ENCODE results near the gene LYVE1. TPM values are rescaled to one million over a fixed set of nuclear protein-coding genes. Genes with fewer than 3 reads are reported as not detected.
"Not testable (repeated sequence)": the region's sequence is repeated elsewhere in the genome, so short reads cannot be mapped to it uniquely, and the experiment has no call there.

The LYVE1 gene
- polyA plus RNA-seq, 12 donors = 43.4 to 111 (median 84.8) TPM; not detected in 1

- DNase-seq = no peak
These were observed 29.4 kb upstream of the LYVE1 start for GRCh38 chr11:10597877-10598351.

GRCh38 chr11:10595840-10596239, 27.4 kb upstream of the LYVE1 start:
- not testable (repeated sequence) for DNase-seq

GRCh38 chr11:10594407-10594806, 25.9 kb upstream of the LYVE1 start:
- DNase-seq = no peak

GRCh38 chr11:10592331-10592730, 23.9 kb upstream of the LYVE1 start:
- no peak for DNase-seq

- no peak for DNase-seq
These were observed 23.3 kb upstream of the LYVE1 start for GRCh38 chr11:10591741-10592140.

GRCh38 chr11:10590218-10590915, 21.9 kb upstream of the LYVE1 start:
- DNase-seq = no peak

- DNase-seq = no peak
These were observed 20.4 kb upstream of the LYVE1 start for GRCh38 chr11:10588904-10589303.

GRCh38 chr11:10587995-10588394, 19.5 kb upstream of the LYVE1 start:
- DNase-seq = no peak

- DNase-seq = no peak
These were observed 18.9 kb upstream of the LYVE1 start for GRCh38 chr11:10587388-10587787.

- no peak for DNase-seq
These were observed 15.6 kb upstream of the LYVE1 start for GRCh38 chr11:10584071-10584501.

GRCh38 chr11:10581481-10582019, 13.1 kb upstream of the LYVE1 start:
- DNase-seq = no peak

- DNase-seq = no peak
These were observed 12.2 kb upstream of the LYVE1 start for GRCh38 chr11:10580623-10581022.

- DNase-seq = no peak
These were observed 11.2 kb upstream of the LYVE1 start for GRCh38 chr11:10579700-10580099.

- DNase-seq = no peak
These were observed 7.6 kb upstream of the LYVE1 start for GRCh38 chr11:10576035-10576398.

- DNase-seq = no peak
These were observed 7.0 kb upstream of the LYVE1 start for GRCh38 chr11:10575346-10576034.

GRCh38 chr11:10573556-10573955, 5.1 kb upstream of the LYVE1 start:
- no peak for DNase-seq

GRCh38 chr11:10573028-10573427, 4.6 kb upstream of the LYVE1 start:
- no peak for DNase-seq

GRCh38 chr11:10572533-10572932, 4.1 kb upstream of the LYVE1 start:
- no peak for DNase-seq

GRCh38 chr11:10567446-10567845, 1.0 kb downstream of the LYVE1 start:
- DNase-seq = no peak

- no peak for DNase-seq
These were observed 2.1 kb downstream of the LYVE1 start for GRCh38 chr11:10566257-10566957.

- DNase-seq = no peak
These were observed 3.0 kb downstream of the LYVE1 start for GRCh38 chr11:10565493-10565892.

GRCh38 chr11:10564696-10565318, 3.7 kb downstream of the LYVE1 start:
- no peak for DNase-seq
